Neural cell (in vitro differentiated cells): ENCODE measurements around the gene HOXA4. TPM values are rescaled to one million over a fixed set of nuclear protein-coding genes. Genes with fewer than 3 reads are reported as not detected.
A peak's percentile ranks its signal among the peaks of the same experiment; 100 is the strongest.

Source experiments
- H2AFZ ChIP-seq: fragments of 200-600, 300-800 bp; sonication (generic), shearing (Covaris generic); 2 replicates; pipeline ENCODE4 v1.6.0; 2014; ENCODE audit warnings: low read depth, mild to moderate bottlenecking, antibody characterized with exemption, low read length, moderate library complexity
- H3F3A ChIP-seq: fragments of 200-600 bp; shearing (Covaris generic); 2 replicates; pipeline ENCODE4 v1.6.1; 2016; ENCODE audit warnings: mild to moderate bottlenecking, moderate library complexity, mixed read lengths, antibody characterized with exemption, low read length; ENCODE audit not compliant: insufficient read depth, poor library complexity, severe bottlenecking
- H3K27ac ChIP-seq: fragments of 200-600, 300-800 bp; sonication (generic), shearing (Covaris generic); 2 replicates; pipeline ENCODE4 v1.5.1; 2014; ENCODE audit warnings: mild to moderate bottlenecking, low read length, moderate library complexity
- H3K27me3 ChIP-seq: fragments of 300-800, 200-600 bp; sonication (generic), shearing (Covaris generic); 2 replicates; pipeline ENCODE4 v1.6.0; 2014; ENCODE audit warnings: mild to moderate bottlenecking, low read depth, low read length, moderate library complexity; ENCODE audit not compliant: insufficient read depth
- H3K36me3 ChIP-seq: fragments of 300-800, 200-600 bp; sonication (generic), shearing (Covaris generic); 2 replicates; pipeline ENCODE4 v1.5.1; 2014; ENCODE audit warnings: mild to moderate bottlenecking, antibody characterized with exemption, low read length, moderate library complexity; ENCODE audit not compliant: insufficient read depth
- H3K4me2 ChIP-seq: fragments of 300-800, 200-600 bp; sonication (generic), shearing (Covaris generic); 2 replicates; pipeline ENCODE4 v1.6.0; 2014; ENCODE audit warnings: mild to moderate bottlenecking, low read length
- H3K4me3 ChIP-seq: fragments of 300-800, 200-600 bp; sonication (generic), shearing (Covaris generic); 2 replicates; pipeline ENCODE4 v1.5.1; 2014; ENCODE audit warnings: mild to moderate bottlenecking, low read length, moderate library complexity
- H3K79me2 ChIP-seq: fragments of 200-600 bp; shearing (Covaris generic); replicated peaks from 2 replicates; pipeline ENCODE4 v1.6.0; 2014; ENCODE audit warnings: mild to moderate bottlenecking, low read length, moderate library complexity; ENCODE audit not compliant: insufficient read depth
- H3K9ac ChIP-seq: fragments of 300-800, 200-600 bp; sonication (generic), shearing (Covaris generic); 2 replicates; pipeline ENCODE4 v1.6.1; 2016; ENCODE audit warnings: mild to moderate bottlenecking, low read length, mixed read lengths
- H3K9me2 ChIP-seq: fragments of 200-600 bp; shearing (Covaris generic); 2 replicates; pipeline ENCODE4 v1.6.1; 2016; ENCODE audit warnings: mild to moderate bottlenecking, low read length, mixed read lengths; ENCODE audit not compliant: insufficient read depth
- H3K9me3 ChIP-seq: fragments of 200-600, 300-800 bp; sonication (generic), shearing (Covaris generic); 2 replicates; pipeline ENCODE4 v1.6.1; 2016; ENCODE audit warnings: mild to moderate bottlenecking, mixed run types, low read length, moderate library complexity, mixed read lengths
- H4K20me1 ChIP-seq: fragments of 200-600 bp; shearing (Covaris generic); 2 replicates; pipeline ENCODE4 v1.6.1; 2016; ENCODE audit warnings: mild to moderate bottlenecking, mixed run types; ENCODE audit not compliant: insufficient read depth
- EP300 ChIP-seq: fragments of 450-650 bp; conservative IDR thresholded peaks from 2 replicates; pipeline ENCODE4 v1.6.1; 2014; ENCODE audit warnings: antibody characterized with exemption, mild to moderate bottlenecking, moderate library complexity; ENCODE audit not compliant: poor library complexity, severe bottlenecking
- EZH2 ChIP-seq: fragments of 200-600, 300-800 bp; shearing (Covaris generic), sonication (generic); IDR thresholded peaks from 2 replicates; pipeline ENCODE4 v1.6.1; 2014; ENCODE audit warnings: antibody characterized with exemption, low read length, borderline replicate concordance, mild to moderate bottlenecking; ENCODE audit not compliant: insufficient read depth, poor library complexity, severe bottlenecking
- MXI1 ChIP-seq: fragments of 450-650 bp; conservative IDR thresholded peaks from 2 replicates; pipeline ENCODE4 v1.6.1; 2014; ENCODE audit warnings: antibody characterized with exemption, mild to moderate bottlenecking; ENCODE audit not compliant: poor library complexity, severe bottlenecking
- POLR2AphosphoS5 ChIP-seq: IDR thresholded peaks from 2 replicates; pipeline ENCODE4 v1.6.1; 2012
- RAD21 ChIP-seq: fragments of 450-650 bp; conservative IDR thresholded peaks from 2 replicates; pipeline ENCODE4 v1.6.1; 2014; ENCODE audit warnings: antibody characterized with exemption, mild to moderate bottlenecking, moderate library complexity
- SMC3 ChIP-seq: fragments of 450-650 bp; conservative IDR thresholded peaks from 2 replicates; pipeline ENCODE4 v1.6.1; 2014; ENCODE audit warnings: antibody characterized with exemption, mild to moderate bottlenecking, moderate library complexity; ENCODE audit not compliant: poor library complexity
- TAF1 ChIP-seq: IDR thresholded peaks from 2 replicates; pipeline ENCODE4 v1.6.1; 2012; ENCODE audit warnings: low read depth
- polyA plus RNA-seq: library from polyadenylated mRNA; depleted of rRNA; stranded (reverse); fragments of >200 nt; gene quantifications from 2 replicates; pipeline ENCODE4 v1.2.3, GENCODE V29; 2014
- TF ChIP-seq, protein P1 (sequence below): fragments of 450-650 bp; IDR thresholded peaks from 2 replicates; pipeline ENCODE4 v1.5.1; 2014; ENCODE audit warnings: antibody characterized with exemption, mild to moderate bottlenecking, moderate library complexity; ENCODE audit not compliant: poor library complexity, severe bottlenecking
- TF ChIP-seq, protein P2 (sequence below): IDR thresholded peaks from 2 replicates; pipeline ENCODE4 v1.6.1; 2012; ENCODE audit warnings: borderline replicate concordance

The HOXA4 gene
- polyA plus RNA-seq, 1 donor from 2014 or later: not detected

DNA sequence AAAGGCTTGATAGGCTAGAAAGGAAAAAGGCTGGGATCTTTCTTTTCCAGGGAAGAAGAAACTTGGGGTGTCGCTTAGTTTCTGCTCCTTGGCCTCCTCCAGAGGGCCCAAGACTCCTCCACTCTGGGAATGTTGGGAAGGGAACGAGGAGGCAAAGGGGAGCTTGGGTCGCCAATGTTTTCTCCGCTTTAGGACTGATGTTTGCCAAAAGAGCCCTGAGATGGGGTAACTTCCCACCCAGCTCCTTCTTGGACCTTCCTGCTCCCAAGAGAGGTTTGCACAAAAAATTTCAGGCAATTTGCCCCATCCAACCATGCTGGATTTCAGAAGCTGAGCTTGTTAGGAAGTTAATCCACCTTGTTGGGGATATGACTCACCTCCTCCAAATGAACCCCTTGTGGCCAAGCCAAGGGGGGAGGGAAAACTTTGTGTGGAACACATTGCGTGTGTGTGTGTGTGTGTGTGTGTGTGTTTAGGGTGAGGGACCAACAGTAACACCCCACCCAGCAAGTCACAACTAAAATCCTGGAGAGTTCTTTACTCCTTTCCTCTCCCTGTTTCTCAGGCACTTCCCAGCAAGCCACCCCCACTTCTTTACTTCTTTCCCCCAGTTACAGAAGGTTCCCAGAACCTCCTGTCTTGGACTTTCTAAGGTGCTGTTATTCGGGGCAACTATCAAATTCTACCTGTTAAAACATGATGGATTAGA lies 19.4 kb downstream of the HOXA4 start:
- TF ChIP-seq, protein P1, sequence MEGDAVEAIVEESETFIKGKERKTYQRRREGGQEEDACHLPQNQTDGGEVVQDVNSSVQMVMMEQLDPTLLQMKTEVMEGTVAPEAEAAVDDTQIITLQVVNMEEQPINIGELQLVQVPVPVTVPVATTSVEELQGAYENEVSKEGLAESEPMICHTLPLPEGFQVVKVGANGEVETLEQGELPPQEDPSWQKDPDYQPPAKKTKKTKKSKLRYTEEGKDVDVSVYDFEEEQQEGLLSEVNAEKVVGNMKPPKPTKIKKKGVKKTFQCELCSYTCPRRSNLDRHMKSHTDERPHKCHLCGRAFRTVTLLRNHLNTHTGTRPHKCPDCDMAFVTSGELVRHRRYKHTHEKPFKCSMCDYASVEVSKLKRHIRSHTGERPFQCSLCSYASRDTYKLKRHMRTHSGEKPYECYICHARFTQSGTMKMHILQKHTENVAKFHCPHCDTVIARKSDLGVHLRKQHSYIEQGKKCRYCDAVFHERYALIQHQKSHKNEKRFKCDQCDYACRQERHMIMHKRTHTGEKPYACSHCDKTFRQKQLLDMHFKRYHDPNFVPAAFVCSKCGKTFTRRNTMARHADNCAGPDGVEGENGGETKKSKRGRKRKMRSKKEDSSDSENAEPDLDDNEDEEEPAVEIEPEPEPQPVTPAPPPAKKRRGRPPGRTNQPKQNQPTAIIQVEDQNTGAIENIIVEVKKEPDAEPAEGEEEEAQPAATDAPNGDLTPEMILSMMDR: no peak
- TF ChIP-seq EZH2: no peak
- no peak for TF ChIP-seq TAF1
- TF ChIP-seq EP300: no peak
- no peak for TF ChIP-seq MXI1
- no peak for TF ChIP-seq POLR2AphosphoS5
- TF ChIP-seq SMC3: no peak
- TF ChIP-seq RAD21: no peak
- TF ChIP-seq, protein P2, sequence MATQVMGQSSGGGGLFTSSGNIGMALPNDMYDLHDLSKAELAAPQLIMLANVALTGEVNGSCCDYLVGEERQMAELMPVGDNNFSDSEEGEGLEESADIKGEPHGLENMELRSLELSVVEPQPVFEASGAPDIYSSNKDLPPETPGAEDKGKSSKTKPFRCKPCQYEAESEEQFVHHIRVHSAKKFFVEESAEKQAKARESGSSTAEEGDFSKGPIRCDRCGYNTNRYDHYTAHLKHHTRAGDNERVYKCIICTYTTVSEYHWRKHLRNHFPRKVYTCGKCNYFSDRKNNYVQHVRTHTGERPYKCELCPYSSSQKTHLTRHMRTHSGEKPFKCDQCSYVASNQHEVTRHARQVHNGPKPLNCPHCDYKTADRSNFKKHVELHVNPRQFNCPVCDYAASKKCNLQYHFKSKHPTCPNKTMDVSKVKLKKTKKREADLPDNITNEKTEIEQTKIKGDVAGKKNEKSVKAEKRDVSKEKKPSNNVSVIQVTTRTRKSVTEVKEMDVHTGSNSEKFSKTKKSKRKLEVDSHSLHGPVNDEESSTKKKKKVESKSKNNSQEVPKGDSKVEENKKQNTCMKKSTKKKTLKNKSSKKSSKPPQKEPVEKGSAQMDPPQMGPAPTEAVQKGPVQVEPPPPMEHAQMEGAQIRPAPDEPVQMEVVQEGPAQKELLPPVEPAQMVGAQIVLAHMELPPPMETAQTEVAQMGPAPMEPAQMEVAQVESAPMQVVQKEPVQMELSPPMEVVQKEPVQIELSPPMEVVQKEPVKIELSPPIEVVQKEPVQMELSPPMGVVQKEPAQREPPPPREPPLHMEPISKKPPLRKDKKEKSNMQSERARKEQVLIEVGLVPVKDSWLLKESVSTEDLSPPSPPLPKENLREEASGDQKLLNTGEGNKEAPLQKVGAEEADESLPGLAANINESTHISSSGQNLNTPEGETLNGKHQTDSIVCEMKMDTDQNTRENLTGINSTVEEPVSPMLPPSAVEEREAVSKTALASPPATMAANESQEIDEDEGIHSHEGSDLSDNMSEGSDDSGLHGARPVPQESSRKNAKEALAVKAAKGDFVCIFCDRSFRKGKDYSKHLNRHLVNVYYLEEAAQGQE: no peak
- Histone ChIP-seq H2AFZ (no peak overlapping the region), H3K9me3 (no peaks in the 10 kb centered on the region), H3K9me2 (no peaks in the 10 kb centered on the region), H3K36me3 (no peaks in the 10 kb centered on the region), H4K20me1 (no peaks in the 10 kb centered on the region), H3K9ac (no peak overlapping the region), H3K4me2 (no peak overlapping the region), H3F3A (no peaks in the 10 kb centered on the region), H3K27me3 (peaks cover 96% of the 10 kb centered on the region), H3K4me3 (no peak overlapping the region), H3K79me2 (no peaks in the 10 kb centered on the region), H3K27ac (no peak overlapping the region)

DNA sequence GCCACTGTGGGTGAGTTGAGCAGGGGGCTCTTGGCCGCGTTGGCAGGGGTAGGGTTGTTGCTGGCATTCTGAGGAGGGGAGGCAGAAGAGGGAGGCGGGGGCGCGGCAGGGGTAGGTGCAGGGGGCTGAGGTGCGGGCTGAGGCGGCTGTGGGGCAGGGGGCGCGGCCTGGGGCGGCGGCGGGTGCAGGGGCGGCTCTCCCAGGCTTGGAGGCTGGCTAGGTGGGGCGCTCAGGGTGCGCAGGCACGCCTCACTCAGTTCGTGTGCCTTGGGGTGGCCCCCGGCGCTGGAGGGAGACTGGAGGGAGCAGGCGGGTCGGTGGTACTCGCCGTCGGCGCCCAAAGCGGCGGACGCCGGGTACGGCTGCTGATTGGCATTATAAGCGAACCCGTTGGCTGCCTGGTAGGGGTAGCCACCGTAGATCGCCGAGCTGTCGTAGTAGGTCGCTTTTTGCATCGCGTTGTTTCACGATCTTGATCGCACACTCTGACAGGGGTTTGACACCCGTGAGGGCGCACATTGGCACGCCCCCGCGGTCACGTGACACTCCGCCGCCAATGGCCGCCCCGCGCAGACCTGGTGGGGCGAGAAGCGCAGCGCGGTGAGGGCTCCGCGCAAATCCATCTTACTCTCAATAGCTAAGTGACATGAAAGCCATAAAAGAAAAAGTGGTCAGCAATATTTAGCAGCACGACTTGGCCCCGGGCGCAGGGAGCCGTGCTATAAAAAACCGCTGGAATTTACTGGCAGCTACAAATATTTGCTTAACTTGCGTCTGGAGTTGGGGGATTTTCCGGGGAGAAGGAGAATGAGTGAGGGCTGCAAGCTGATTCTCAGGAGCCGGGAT lies 20.1 kb downstream of the HOXA4 start:
- no peaks in the 10 kb centered on the region for H4K20me1 ChIP-seq
- H3K9ac ChIP-seq: no peak overlapping the region
- no peaks in the 10 kb centered on the region for H3K9me3 ChIP-seq
- H3K4me2 ChIP-seq: no peak overlapping the region
- no peaks in the 10 kb centered on the region for H3K9me2 ChIP-seq
- no peak overlapping the region for H3K27ac ChIP-seq
- no peak overlapping the region for H3K4me3 ChIP-seq
- peaks cover 96% of the 10 kb centered on the region for H3K27me3 ChIP-seq
- no peaks in the 10 kb centered on the region for H3F3A ChIP-seq
- no peak overlapping the region for H2AFZ ChIP-seq
- no peaks in the 10 kb centered on the region for H3K79me2 ChIP-seq
- no peaks in the 10 kb centered on the region for H3K36me3 ChIP-seq
- no peak for TF ChIP-seq RAD21
- peak; percentile 13 for TF ChIP-seq EZH2
- no peak for TF ChIP-seq POLR2AphosphoS5
